Femur (tissue), 1 donor: ENCODE data around the gene UNKL.

Experiments used
- DNase-seq: peaks from one replicate; pipeline ENCODE4 v3.0.0-alpha.2; 2017

UNKL gene

GRCh38 chr16:1374418-1375297 lies 39.8 kb downstream of the UNKL start:
- DNase-seq = peak; percentile 19

DNA sequence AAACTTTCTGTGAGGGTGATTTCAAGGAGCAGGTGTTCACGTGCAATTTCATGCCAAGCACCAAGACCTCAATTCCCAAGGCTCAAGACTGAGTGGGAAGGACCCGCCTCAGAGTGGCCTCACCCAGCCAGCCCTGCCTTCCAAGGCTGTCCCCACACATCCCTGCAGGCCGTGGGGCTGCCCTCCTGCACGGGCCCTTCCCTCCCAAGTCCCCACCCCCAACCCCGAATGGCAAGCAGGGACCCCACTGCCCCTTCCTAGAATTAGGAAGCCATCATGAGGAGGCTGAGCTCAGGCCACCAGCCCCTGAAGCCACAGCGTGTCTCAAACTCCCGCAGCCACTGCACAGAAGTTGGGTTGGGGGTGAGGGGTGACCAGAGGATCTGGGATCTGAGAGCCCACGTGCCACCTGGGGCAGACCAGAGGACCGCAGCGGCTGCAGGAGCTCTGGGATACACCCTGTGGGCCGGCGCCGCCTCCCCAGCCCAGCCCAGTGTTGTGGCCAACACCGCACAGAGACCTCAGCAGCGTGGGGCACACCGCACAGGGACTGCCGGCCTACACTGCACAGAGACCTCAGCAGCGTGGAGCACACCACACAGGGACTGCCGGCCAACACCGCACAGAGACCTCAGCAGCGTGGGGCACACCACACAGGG lies 42.1 kb downstream of the UNKL start:
- no peak for DNase-seq

DNA sequence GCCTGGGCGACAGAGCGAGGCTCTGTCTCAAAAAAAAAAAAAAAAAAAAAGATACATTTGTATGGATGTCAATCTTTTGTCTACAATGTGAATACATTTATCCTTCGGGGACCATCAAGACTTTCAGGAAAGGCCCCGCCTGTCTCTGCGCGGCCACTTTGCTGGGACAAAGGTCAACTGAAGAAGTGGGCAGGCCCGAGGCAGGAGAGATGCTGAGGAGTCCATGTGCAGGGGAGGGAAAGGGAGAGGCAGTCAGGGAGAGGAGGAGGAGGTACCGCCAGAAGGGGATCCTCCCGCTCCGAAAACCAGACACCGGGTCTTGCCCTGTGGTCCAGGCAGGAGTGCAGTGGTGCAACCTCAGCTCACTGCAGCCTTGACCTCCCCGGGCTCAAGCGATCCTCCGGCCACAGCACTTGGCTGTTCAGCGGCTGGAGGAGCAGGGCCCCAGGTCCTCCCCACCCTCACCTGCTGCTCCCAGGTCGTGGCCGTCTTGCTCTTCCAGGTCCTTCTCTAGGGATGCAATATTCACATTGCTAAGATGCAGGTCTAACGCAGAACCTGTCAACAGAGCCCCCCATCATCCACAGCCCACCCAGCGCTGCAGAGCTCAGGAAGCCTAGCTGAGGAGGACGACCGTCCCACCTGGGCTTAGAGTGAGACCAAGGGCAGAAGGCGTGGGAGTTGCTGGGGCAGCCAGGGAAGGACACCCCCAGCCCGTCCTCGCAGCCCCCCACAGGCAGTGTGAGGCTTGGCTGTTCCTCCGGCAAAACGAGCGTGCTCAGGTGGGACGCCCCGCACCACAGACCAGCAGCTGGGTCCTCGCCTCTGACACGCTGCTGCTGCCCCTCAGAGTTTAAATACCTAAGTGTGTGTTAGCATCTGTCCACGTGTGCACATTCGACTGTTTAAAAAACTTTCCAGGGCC lies 43.2 kb downstream of the UNKL start:
- DNase-seq = no peak

DNA sequence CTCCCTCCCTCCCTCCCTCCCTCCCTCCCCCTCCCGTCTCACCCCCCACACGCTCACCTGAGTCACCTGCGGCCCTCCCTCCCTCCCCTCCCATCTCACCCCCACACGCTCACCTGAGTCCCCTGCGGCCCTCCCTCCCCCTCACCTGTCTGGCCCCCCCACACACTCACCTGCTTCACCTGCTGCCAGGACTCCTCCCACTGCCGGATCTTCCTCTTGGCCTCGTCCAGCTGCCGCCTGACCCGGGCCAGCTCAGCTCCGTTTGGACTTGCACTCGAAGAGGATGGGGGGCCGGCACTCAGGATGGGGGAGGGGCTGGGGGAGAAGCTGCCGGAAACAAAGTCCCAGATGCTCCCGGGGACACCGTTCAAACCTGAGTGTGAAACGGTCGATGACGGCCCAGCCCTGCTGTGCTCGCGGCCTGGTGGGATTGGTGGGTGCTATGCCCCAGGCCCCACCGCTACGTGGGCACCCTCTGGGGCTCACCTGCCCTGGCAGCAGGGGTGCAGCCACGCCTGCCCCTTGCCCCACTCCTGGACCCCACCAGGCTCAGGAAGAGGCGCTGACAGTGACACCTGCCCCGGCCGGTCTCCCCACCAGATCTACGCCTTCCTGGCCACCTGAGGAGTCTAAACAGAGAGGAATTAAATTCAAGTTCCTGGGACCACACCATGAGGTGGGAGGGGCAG lies 46.9 kb downstream of the UNKL start:
- DNase-seq = no peak

- no peak for DNase-seq
Observed at GRCh38 chr16:1366712-1367299, 47.7 kb downstream of the UNKL start.

DNA sequence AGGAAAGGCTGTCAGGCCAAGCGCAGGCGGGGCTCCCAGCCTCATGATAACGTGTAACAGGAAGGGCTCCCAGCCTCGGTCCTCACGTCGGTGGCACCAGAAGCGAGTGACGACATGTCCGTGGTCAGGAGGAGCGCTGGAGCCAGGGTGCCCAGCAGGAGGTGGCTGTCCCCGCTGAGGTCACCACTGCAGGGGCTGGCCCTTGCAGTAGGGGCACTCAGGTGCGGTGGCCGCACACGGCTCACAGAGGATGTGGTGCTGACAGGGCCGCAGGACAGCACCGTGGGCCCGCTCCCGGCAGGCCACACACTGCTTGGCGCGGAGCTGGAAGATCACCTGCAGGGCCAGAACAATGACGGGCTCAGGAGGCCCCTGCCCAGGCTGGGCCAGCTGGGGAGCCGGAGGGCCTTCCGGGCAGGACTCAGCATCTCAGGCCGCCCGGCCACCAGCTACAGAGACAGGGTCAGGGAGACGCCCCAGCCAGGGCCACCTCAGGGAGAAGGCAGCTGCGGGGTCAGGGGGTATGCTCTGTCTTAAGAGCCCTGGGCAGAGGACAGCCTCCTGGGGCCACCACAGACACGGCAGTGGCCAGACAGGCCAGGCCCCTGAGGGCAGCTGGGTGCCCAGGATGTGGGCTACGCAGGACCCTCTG lies 48.3 kb downstream of the UNKL start:
- DNase-seq = no peak

DNA sequence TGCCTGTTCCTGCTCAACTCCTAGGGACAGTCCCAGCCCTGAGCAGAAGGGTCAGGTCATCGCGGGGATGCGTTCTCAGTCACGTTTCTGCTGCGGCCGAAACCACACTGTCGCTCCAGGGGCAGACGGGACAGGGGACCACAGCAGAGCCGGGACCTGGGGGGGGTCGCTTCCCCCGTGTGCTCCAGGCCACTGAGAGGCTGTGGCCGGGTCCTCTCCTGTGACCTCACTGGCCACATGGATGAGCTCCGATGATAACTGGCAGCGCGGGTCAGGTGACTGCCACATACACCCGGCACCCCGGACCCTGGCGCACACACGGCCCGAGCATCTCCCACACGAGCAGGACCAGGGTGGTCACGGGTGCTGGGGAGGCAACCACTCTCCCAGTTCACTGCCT lies 50.0 kb downstream of the UNKL start:
- no peak for DNase-seq

DNA sequence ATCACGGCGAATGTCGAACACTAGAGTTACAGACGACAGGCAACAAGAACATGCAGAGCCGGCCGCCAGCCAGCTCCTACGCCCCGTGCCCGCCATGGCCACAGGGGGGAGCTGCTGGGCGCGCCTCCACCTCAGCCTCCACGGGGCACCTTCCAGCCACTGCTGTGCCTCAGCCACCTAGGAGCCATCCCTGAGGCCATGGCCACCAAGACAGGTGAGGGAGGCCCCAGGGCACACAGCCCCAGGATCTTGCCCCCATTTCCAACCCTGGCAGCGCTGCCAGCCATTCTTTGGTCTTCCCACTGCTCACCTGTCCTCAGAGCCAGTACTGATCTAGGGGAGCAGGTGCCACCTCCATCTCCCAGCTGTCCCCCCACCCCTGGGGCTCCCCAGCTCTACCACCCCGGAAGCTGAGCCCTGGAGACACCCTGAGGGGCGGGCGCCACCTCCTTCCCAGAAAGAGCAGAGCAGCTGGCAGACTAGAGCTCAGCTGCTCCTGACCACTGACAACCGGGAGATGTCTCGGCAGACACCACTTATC lies 50.9 kb downstream of the UNKL start:
- DNase-seq = no peak

DNA sequence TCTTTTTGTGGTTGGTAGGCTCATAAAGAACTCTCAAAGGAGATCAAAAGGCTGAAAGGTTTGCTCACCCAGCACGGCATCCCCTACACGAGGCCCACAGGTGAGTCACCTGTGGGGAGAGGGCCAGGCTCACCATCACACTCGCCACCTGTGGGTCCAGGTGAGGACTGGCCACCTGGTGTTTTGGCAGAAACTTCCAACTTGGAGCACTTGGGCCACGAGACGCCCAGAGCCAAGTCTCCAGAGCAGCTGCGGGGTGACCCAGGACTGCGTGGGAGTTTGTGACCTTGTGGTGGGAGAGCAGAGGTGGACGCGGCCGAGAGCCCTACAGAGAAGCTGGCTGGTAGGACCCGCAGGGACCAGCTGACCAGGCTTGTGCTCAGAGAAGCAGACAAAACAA lies 51.7 kb downstream of the UNKL start:
- DNase-seq = no peak

DNA sequence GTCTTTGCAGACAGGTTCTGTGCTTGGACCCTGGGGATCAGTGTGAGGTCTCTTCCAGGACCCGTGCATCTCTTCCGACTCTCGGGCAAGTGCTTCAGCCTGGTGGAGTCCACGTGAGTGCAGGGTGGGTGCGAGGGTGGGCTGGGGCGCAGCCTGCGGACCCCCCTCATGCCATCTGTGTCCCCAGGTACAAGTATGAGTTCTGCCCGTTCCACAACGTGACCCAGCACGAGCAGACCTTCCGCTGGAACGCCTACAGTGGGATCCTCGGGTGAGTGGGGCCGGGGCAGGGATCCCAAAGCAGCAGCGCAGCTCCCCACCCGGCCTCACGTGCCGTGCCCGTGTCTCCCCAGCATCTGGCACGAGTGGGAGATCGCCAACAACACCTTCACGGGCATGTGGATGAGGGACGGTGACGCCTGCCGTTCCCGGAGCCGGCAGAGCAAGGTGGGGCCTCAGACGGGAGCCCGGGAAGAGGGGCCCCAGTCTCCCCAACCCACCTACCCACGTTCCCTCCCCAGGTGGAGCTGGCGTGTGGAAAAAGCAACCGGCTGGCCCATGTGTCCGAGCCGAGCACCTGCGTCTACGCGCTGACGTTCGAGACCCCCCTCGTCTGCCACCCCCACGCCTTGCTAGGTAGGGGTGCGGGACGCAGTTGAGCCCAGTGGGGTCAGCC lies 52.7 kb downstream of the UNKL start:
- DNase-seq = no peak

DNA sequence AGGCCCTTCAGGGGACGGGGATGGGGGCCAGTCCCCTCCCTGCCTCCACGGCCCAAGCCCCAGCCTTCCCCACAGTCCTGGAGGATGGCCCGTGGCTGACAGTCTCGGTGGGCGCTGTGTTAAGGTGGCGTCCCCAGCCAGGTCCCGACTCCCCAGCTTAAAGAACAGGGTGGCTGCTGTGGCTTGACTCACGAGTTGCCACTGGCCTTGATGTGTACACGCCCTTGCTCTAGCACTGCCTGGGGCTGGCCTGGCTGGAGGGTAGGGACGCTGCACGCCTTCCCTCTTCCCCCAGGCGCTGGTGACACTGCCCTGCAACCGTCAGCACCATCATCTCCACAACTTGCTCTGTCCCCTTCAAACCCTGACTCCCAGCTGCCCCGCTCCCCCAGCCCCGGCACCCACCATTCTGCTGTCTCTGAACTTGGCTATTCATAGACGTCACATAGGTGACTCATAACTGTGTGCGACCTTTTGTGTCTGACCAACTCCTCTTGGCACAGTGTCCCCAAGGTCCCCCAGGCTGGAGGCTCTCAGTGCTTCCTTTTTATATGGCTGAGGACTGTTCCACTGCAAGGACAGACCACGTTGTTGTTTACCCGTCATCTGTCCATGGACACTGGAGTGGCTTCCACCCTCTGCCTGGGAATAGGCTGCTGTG lies 56.5 kb downstream of the UNKL start:
- DNase-seq = no peak

- no peak for DNase-seq
Observed at GRCh38 chr16:1356061-1356900, 58.2 kb downstream of the UNKL start.

DNA sequence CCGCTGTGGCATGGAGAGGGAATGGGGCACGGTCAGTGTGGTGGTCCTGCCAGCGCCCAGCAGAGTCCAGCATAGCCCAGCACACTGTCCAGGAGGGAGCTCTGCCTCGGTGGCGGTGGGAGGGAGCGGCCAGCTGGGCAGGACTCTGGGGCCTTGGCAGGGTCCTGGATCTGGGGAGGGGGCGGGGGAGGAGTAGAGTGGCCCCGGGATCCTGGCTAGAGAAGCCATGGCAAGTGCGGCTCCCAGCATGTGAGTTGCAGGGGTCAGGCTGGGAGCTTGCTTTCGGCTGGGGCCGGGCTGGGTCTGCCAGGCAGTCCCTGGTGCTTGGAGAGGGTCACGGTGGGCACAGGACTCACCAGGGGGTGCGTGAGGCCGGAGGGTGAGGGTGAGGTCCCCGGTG lies 58.9 kb downstream of the UNKL start:
- DNase-seq = no peak

DNA sequence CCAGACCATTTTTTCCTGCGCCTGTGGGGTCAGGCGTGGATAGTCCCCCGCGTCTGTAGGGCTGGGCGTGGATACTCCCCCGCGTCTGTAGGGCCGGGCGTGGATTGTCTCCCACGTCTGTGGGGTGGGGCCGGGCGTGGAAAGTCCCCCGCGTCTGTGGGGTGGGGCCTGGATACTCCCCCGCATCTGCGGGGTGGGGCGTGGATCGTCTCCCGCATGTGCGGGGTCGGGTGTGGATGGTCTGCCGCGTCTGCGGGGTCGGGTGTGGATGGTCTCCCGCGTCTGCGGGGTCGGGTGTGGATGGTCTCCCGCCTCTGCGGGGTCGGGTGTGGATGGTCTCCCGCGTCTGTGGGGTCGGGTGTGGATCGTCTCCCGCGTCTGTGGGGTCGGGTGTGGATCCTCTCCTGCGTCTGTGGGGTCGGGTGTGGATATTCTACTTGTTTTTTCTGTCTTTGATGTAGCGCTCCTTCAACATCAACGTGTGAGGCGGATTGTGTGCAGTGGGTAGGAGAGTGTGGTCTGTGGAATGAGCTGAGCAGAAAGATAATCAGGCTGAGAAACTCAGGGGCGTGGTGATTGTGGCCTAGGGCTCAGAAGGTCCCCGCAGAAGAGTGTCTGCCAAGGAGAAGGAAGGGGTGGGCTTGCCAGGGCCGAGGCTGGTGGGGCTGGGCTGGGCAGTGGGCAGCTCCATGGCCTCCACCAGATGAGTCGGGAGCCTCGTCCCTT lies 59.5 kb downstream of the UNKL start:
- DNase-seq = no peak

GRCh38 chr16:1351582-1352362 lies 62.7 kb downstream of the UNKL start, which contains the start of the genes GNPTG and TSR3:
TSS of gene GNPTG (plus strand) at chr16:1351931. CDS start at chr16:1351966, 35 bp downstream.
TSS of gene TSR3 (minus strand) at chr16:1351878. CDS start at chr16:1351804, 74 bp downstream.
- DNase-seq = peak; percentile 88

DNA sequence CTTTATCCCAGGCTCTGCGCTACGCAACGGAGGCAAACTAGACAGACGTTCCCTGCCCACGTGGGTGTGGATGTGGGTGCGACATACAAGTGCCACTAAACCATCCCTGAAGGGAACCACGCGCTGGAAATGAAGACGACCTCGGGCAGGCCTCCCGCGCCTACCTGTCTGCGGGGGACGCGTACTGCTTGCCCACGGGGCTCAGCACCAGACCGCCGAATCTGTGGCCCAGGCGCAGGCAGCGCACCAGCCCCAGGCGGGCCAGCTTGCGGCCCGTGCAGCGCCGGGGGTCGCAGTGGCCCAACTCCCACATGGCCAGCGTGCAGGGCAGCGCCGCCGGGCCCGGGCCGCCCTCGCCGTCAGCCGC lies 63.3 kb downstream of the UNKL start:
- no peak for DNase-seq

DNA sequence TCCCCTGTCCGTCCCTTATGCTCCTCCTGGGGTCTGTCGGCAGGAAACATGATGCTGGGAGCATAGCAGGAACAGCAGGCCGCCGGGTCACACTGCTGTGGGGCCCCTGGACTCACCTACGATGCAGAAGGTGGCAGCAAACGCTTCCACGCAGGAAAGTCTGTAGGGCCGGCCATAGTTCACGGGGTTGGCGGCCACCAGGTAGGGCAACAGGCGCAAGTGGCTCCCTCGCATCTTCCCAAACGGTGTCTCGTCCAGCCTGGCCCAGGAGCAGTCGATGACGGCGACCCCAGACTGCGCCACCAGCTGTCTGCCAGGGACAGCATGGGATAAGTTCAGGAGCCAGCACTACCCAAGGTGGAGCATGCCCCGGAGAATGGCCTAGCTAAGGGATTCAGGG lies 63.8 kb downstream of the UNKL start:
- DNase-seq = no peak

- DNase-seq = no peak
Observed at GRCh38 chr16:1349951-1350350, 64.6 kb downstream of the UNKL start.
